HG02973 (cell line): Measurements from ENCODE around the gene CYP3A4.
"Not testable (repeated sequence)": the region's sequence is repeated elsewhere in the genome, so short reads cannot be mapped to it uniquely, and the experiment has no call there.

Source experiments
- ATAC-seq: cut with Tn5 transposase; IDR thresholded peaks from one replicate; pipeline ENCODE4 v1.9.1; 2021; ENCODE audit warnings: moderate library complexity; ENCODE audit not compliant: unreplicated experiment

The CYP3A4 gene

GRCh38 chr7:99730238-99730810 is 53.7 kb downstream of the CYP3A4 start:
- no peak for ATAC-seq

GRCh38 chr7:99729486-99730237 is 54.3 kb downstream of the CYP3A4 start:
- no peak for ATAC-seq

- no peak for ATAC-seq
These were observed 55.4 kb downstream of the CYP3A4 start for GRCh38 chr7:99728615-99729014.

- not testable (repeated sequence) for ATAC-seq
These were observed 60.8 kb downstream of the CYP3A4 start for GRCh38 chr7:99723201-99723600.

- ATAC-seq = no peak
These were observed 63.0 kb downstream of the CYP3A4 start for GRCh38 chr7:99720800-99721595.

GRCh38 chr7:99719996-99720769 is 63.8 kb downstream of the CYP3A4 start:
- ATAC-seq = no peak

GRCh38 chr7:99713995-99714570 is 69.9 kb downstream of the CYP3A4 start:
- ATAC-seq = no peak

- ATAC-seq = no peak
These were observed 74.0 kb downstream of the CYP3A4 start for GRCh38 chr7:99709838-99710578.

GRCh38 chr7:99709260-99709659 is 74.7 kb downstream of the CYP3A4 start:
- no peak for ATAC-seq

- ATAC-seq = no peak
These were observed 76.9 kb downstream of the CYP3A4 start for GRCh38 chr7:99707096-99707495.
